ENCODE data around the gene KRT6B.

The KRT6B gene

GRCh38 chr12:52446367-52447045, 5.4 kb downstream of the KRT6B start:
- no peak for TF ChIP-seq CTCF (conservative IDR thresholded peaks at IDR 0.05; ENCODE audit: low read length)
- DNase-seq (ENCODE audit: low read depth): no peak
- H3K4me3 ChIP-seq (ENCODE audit: low read length): no peak overlapping the region

GRCh38 chr12:52445876-52446275, 6.1 kb downstream of the KRT6B start:
- no peak for DNase-seq (ENCODE audit: low read depth)
- TF ChIP-seq CTCF (conservative IDR thresholded peaks at IDR 0.05; ENCODE audit: low read length): no peak

GRCh38 chr12:52444647-52445595, 7.0 kb downstream of the KRT6B start:
- no peak overlapping the region for H3K4me3 ChIP-seq (ENCODE audit: low read length)
- DNase-seq (ENCODE audit: low read depth): no peak
- no peak for TF ChIP-seq CTCF (conservative IDR thresholded peaks at IDR 0.05; ENCODE audit: low read length)

More at GRCh38 chr12:52445876-52446275, 6.1 kb downstream of the KRT6B start:
- H3K4me3 ChIP-seq (ENCODE audit: low read length): no peak overlapping the region

- no peak for TF ChIP-seq CTCF (conservative IDR thresholded peaks at IDR 0.05; ENCODE audit: low read length)
- no peak overlapping the region for H3K4me3 ChIP-seq (ENCODE audit: low read length)
- DNase-seq (ENCODE audit: low read depth): no peak
Measured at GRCh38 chr12:52443966-52444365, 8.0 kb downstream of the KRT6B start.

GRCh38 chr12:52442600-52443061, 9.3 kb downstream of the KRT6B start:
- no peak overlapping the region for H3K4me3 ChIP-seq (ENCODE audit: low read length)
- peak; percentile 30; the same call in 1 of the 2 replicates for TF ChIP-seq CTCF (conservative IDR thresholded peaks at IDR 0.05; ENCODE audit: low read length)
- peak; percentile 87 for DNase-seq (ENCODE audit: low read depth)

GRCh38 chr12:52441320-52441911, 10.5 kb downstream of the KRT6B start:
- H3K4me3 ChIP-seq (ENCODE audit: low read length): no peak overlapping the region
- TF ChIP-seq CTCF (conservative IDR thresholded peaks at IDR 0.05; ENCODE audit: low read length): no peak

More at GRCh38 chr12:52441320-52441911, 10.5 kb downstream of the KRT6B start:
- peak; percentile 48 for DNase-seq (ENCODE audit: low read depth)

All from AG10803 (cell line).